Measurements from ENCODE around the gene PLCB1.

The PLCB1 gene

GRCh38 chr20:8218861-8219260 is 86.8 kb downstream of the PLCB1 start:
- Histone ChIP-seq H3K36me3 (ENCODE audit: control insufficient read depth, insufficient read depth, low read length) (no peaks in the 10 kb centered on the region), H3K27me3 (replicated peaks; ENCODE audit: control insufficient read depth, insufficient read depth, low read length) (no peaks in the 10 kb centered on the region), H3K4me3 (replicated peaks; ENCODE audit: low read depth, low read length) (no peak overlapping the region)
- TF ChIP-seq CTCF (IDR thresholded peaks at IDR 0.05; ENCODE audit: insufficient read depth, low read length, poor library complexity, severe bottlenecking) = no peak
- DNase-seq (ENCODE audit: extremely low read depth, insufficient read length) = no peak

GRCh38 chr20:8219403-8219802 is 87.3 kb downstream of the PLCB1 start:
- TF ChIP-seq CTCF (IDR thresholded peaks at IDR 0.05; ENCODE audit: insufficient read depth, low read length, poor library complexity, severe bottlenecking) = no peak
- H3K27me3 ChIP-seq (replicated peaks; ENCODE audit: control insufficient read depth, insufficient read depth, low read length) = no peaks in the 10 kb centered on the region
- H3K4me3 ChIP-seq (replicated peaks; ENCODE audit: low read depth, low read length) = no peak overlapping the region
- no peak for DNase-seq (ENCODE audit: extremely low read depth, insufficient read length)
- no peaks in the 10 kb centered on the region for H3K36me3 ChIP-seq (ENCODE audit: control insufficient read depth, insufficient read depth, low read length)

GRCh38 chr20:8220716-8221115 is 88.7 kb downstream of the PLCB1 start:
- no peak for DNase-seq (ENCODE audit: extremely low read depth, insufficient read length)
- Histone ChIP-seq H3K27me3 (replicated peaks; ENCODE audit: control insufficient read depth, insufficient read depth, low read length) (no peaks in the 10 kb centered on the region), H3K4me3 (replicated peaks; ENCODE audit: low read depth, low read length) (no peak overlapping the region), H3K36me3 (ENCODE audit: control insufficient read depth, insufficient read depth, low read length) (no peaks in the 10 kb centered on the region)
- TF ChIP-seq CTCF (IDR thresholded peaks at IDR 0.05; ENCODE audit: insufficient read depth, low read length, poor library complexity, severe bottlenecking) = no peak

GRCh38 chr20:8221887-8222419 is 89.9 kb downstream of the PLCB1 start:
- H3K27me3 ChIP-seq (replicated peaks; ENCODE audit: control insufficient read depth, insufficient read depth, low read length) = no peaks in the 10 kb centered on the region
- no peak for DNase-seq (ENCODE audit: extremely low read depth, insufficient read length)
- TF ChIP-seq CTCF (IDR thresholded peaks at IDR 0.05; ENCODE audit: insufficient read depth, low read length, poor library complexity, severe bottlenecking) = no peak

GRCh38 chr20:8223091-8223870 is 91.2 kb downstream of the PLCB1 start:
- Histone ChIP-seq H3K27me3 (replicated peaks; ENCODE audit: control insufficient read depth, insufficient read depth, low read length) (no peaks in the 10 kb centered on the region), H3K4me3 (replicated peaks; ENCODE audit: low read depth, low read length) (no peak overlapping the region), H3K36me3 (ENCODE audit: control insufficient read depth, insufficient read depth, low read length) (no peaks in the 10 kb centered on the region)
- no peak for DNase-seq (ENCODE audit: extremely low read depth, insufficient read length)
- no peak for TF ChIP-seq CTCF (IDR thresholded peaks at IDR 0.05; ENCODE audit: insufficient read depth, low read length, poor library complexity, severe bottlenecking)

More at GRCh38 chr20:8221887-8222419, 89.9 kb downstream of the PLCB1 start:
- Histone ChIP-seq H3K36me3 (ENCODE audit: control insufficient read depth, insufficient read depth, low read length) (no peaks in the 10 kb centered on the region), H3K4me3 (replicated peaks; ENCODE audit: low read depth, low read length) (no peak overlapping the region)

All from GM06990 (cell line).